SK-N-SH treated with all-trans-retinoic acid at 6 μM for 48 hours (cell line): Measurements from ENCODE around the gene TIA1.

Source experiments
- ATAC-seq: fragments of 200-7000 bp; cut with Tn5 transposase; 3 replicates; pipeline ENCODE4 v1.9.1; 2020; ENCODE audit warnings: mild to moderate bottlenecking, moderate library complexity
- ARNTL ChIP-seq: fragments of 450-650 bp; formaldehyde crosslinking; IDR thresholded peaks from 2 replicates; pipeline ENCODE4 v1.5.0; 2020; ENCODE audit warnings: low read depth, mild to moderate bottlenecking, moderate library complexity, borderline replicate concordance
- BACH2 ChIP-seq: fragments of 250-450 bp; sonication (Bioruptor Pico); IDR thresholded peaks from 2 replicates; pipeline ENCODE4 v1.9.0; 2021; ENCODE audit warnings: mild to moderate bottlenecking, borderline replicate concordance
- CREB5 ChIP-seq: fragments of 250-450 bp; sonication (Bioruptor Pico); IDR thresholded peaks from 2 replicates; pipeline ENCODE4 v1.5.1; 2020; ENCODE audit warnings: low read depth, mild to moderate bottlenecking, moderate library complexity
- CSDC2 ChIP-seq: fragments of 250-450 bp; sonication (Bioruptor Pico); IDR thresholded peaks from 2 replicates; pipeline ENCODE4 v1.5.0; 2020; ENCODE audit warnings: mild to moderate bottlenecking, moderate library complexity
- CSRNP3 ChIP-seq: fragments of 250-450 bp; sonication (Bioruptor Pico); IDR thresholded peaks from 2 replicates; pipeline ENCODE4 v1.5.1; 2021; ENCODE audit warnings: mild to moderate bottlenecking, moderate library complexity
- ESRRG ChIP-seq: fragments of 250-450 bp; sonication (Bioruptor Pico); IDR thresholded peaks from 2 replicates; pipeline ENCODE4 v1.6.1; 2021; ENCODE audit warnings: mild to moderate bottlenecking
- GLIS3 ChIP-seq: fragments of 250-450 bp; sonication (Bioruptor Pico); IDR thresholded peaks from 2 replicates; pipeline ENCODE4 v1.5.0; 2020; ENCODE audit warnings: mild to moderate bottlenecking, moderate library complexity
- ISL1 ChIP-seq: fragments of 250-450 bp; sonication (Bioruptor Pico); IDR thresholded peaks from 2 replicates; pipeline ENCODE4 v2.1.2; 2022; ENCODE audit warnings: mild to moderate bottlenecking, moderate library complexity
- OSR1 ChIP-seq: fragments of 250-450 bp; sonication (Bioruptor Pico); IDR thresholded peaks from 2 replicates; pipeline ENCODE4 v1.8.0; 2022; ENCODE audit warnings: moderate library complexity, mild to moderate bottlenecking, inconsistent platforms
- PATZ1 ChIP-seq: fragments of 250-450 bp; sonication (Bioruptor Pico); IDR thresholded peaks from 2 replicates; pipeline ENCODE4 v1.8.0; 2020; ENCODE audit warnings: mild to moderate bottlenecking, moderate library complexity, borderline replicate concordance
- POU6F1 ChIP-seq: fragments of 250-450 bp; sonication (Bioruptor Pico); IDR thresholded peaks from 2 replicates; pipeline ENCODE4 v1.8.0; 2021; ENCODE audit warnings: low read depth, mild to moderate bottlenecking, moderate library complexity, borderline replicate concordance
- PPARA ChIP-seq: fragments of 250-450 bp; sonication (Bioruptor Pico); IDR thresholded peaks from 2 replicates; pipeline ENCODE4 v1.5.0; 2020; ENCODE audit warnings: mild to moderate bottlenecking, borderline replicate concordance
- SNAI2 ChIP-seq: fragments of 250-450 bp; sonication (Bioruptor Pico); IDR thresholded peaks from 2 replicates; pipeline ENCODE4 v1.5.0; 2020; ENCODE audit warnings: mild to moderate bottlenecking, moderate library complexity
- TCF4 ChIP-seq: fragments of 250-450 bp; sonication (Bioruptor Pico); IDR thresholded peaks from 2 replicates; pipeline ENCODE4 v1.8.0; 2021; ENCODE audit warnings: mild to moderate bottlenecking, moderate library complexity, borderline replicate concordance
- TOX ChIP-seq: fragments of 250-450 bp; sonication (Bioruptor Pico); IDR thresholded peaks from 2 replicates; pipeline ENCODE4 v1.8.0; 2021; ENCODE audit warnings: mild to moderate bottlenecking, moderate library complexity, borderline replicate concordance
- TSHZ2 ChIP-seq: fragments of 250-450 bp; sonication (Bioruptor Pico); IDR thresholded peaks from 2 replicates; pipeline ENCODE4 v1.5.0; 2020; ENCODE audit warnings: mild to moderate bottlenecking, moderate library complexity
- ZC3H10 ChIP-seq: fragments of 250-450 bp; sonication (Bioruptor Pico); IDR thresholded peaks from 2 replicates; pipeline ENCODE4 v1.5.1; 2021; ENCODE audit warnings: mild to moderate bottlenecking, moderate library complexity
- ZFP30 ChIP-seq: fragments of 450-650 bp; formaldehyde crosslinking; IDR thresholded peaks from 2 replicates; pipeline ENCODE4 v1.5.0; 2022; ENCODE audit warnings: mild to moderate bottlenecking, moderate library complexity
- ZNF565 ChIP-seq: fragments of 450-650 bp; formaldehyde crosslinking; conservative IDR thresholded peaks from 2 replicates; pipeline ENCODE4 v1.5.0; 2020; ENCODE audit warnings: low read depth, mild to moderate bottlenecking, moderate library complexity
- ZNF8 ChIP-seq: fragments of 450-650 bp; formaldehyde crosslinking; IDR thresholded peaks from 2 replicates; pipeline ENCODE4 v1.5.0; 2020; ENCODE audit warnings: mild to moderate bottlenecking, moderate library complexity

The TIA1 gene

GRCh38 chr2:70261501-70261900, 13.1 kb upstream of the TIA1 start:
- ATAC-seq = no peak
- TF ChIP-seq TOX (CRISPR knock-in tag) = no peak
- no peak for TF ChIP-seq CSDC2 (CRISPR knock-in tag)
- no peak for TF ChIP-seq PATZ1
- no peak for TF ChIP-seq SNAI2 (CRISPR knock-in tag)
- TF ChIP-seq TSHZ2 = no peak
- TF ChIP-seq ZNF8 (CRISPR knock-in tag) = no peak
- TF ChIP-seq GLIS3 (CRISPR knock-in tag) = no peak
- TF ChIP-seq PPARA (CRISPR knock-in tag) = no peak
- TF ChIP-seq ESRRG (CRISPR knock-in tag) = no peak
- no peak for TF ChIP-seq BACH2 (CRISPR knock-in tag)
- TF ChIP-seq POU6F1 = no peak
- no peak for TF ChIP-seq CSRNP3 (CRISPR knock-in tag)
- TF ChIP-seq ARNTL (CRISPR knock-in tag) = no peak
- no peak for TF ChIP-seq TCF4
- no peak for TF ChIP-seq ISL1 (CRISPR knock-in tag)
- no peak for TF ChIP-seq ZNF565
- TF ChIP-seq ZFP30 = no peak

GRCh38 chr2:70258532-70258875, 10.1 kb upstream of the TIA1 start:
- peak; percentile 24 for ATAC-seq
- TF ChIP-seq PPARA (CRISPR knock-in tag) = no peak
- TF ChIP-seq BACH2 (CRISPR knock-in tag) = no peak
- TF ChIP-seq ZNF565 = no peak
- no peak for TF ChIP-seq CSDC2 (CRISPR knock-in tag)
- no peak for TF ChIP-seq TSHZ2
- TF ChIP-seq OSR1 (CRISPR knock-in tag) = no peak
- TF ChIP-seq ESRRG (CRISPR knock-in tag) = no peak
- TF ChIP-seq ARNTL (CRISPR knock-in tag) = no peak
- TF ChIP-seq TOX (CRISPR knock-in tag) = no peak
- no peak for TF ChIP-seq CSRNP3 (CRISPR knock-in tag)
- no peak for TF ChIP-seq CREB5
- no peak for TF ChIP-seq ZC3H10
- no peak for TF ChIP-seq ISL1 (CRISPR knock-in tag)
